Astrocyte of the spinal cord (primary cell): Measurements from ENCODE around the gene CEP68.

Source experiments
- DNase-seq: peaks from one replicate; pipeline ENCODE4 v3.0.0; 2011; ENCODE audit warnings: low read depth, low spot score
- H3K4me3 ChIP-seq: 2 replicates; pipeline ENCODE4 v1.5.1; 2011; ENCODE audit warnings: low read depth, mild to moderate bottlenecking, low read length, moderate library complexity
- in situ Hi-C: cut with HindIII; loops from 2 replicates; pipeline ENCODE4 v1.10.0; 2017; ENCODE audit warnings: low sequenced_read_pairs
- TF ChIP-seq, protein P1 (sequence below): IDR thresholded peaks from 2 replicates; pipeline ENCODE4 v1.5.1; 2012; ENCODE audit warnings: low read depth, mild to moderate bottlenecking, low read length, inconsistent platforms

CEP68 gene

DNA sequence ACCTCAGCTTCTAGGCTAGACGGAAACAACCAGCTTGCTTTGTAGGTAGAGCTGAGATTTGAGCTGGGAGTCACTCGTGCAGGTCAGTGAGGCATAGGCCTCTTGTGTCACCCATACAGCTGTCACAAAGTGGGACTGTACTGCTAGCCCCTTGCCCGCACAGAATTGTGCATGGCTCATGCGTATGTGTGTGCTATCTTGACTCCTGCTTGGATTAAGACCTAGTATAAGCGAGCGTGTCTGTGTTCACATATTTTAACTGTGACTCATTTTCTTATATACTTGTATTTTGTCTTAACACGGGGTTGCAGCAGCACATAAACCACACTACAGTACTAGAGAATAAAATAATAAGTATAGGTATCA, 20.1 kb downstream of the CEP68 start:
- in situ Hi-C loops, result no loop called here
- TF ChIP-seq, protein P1, sequence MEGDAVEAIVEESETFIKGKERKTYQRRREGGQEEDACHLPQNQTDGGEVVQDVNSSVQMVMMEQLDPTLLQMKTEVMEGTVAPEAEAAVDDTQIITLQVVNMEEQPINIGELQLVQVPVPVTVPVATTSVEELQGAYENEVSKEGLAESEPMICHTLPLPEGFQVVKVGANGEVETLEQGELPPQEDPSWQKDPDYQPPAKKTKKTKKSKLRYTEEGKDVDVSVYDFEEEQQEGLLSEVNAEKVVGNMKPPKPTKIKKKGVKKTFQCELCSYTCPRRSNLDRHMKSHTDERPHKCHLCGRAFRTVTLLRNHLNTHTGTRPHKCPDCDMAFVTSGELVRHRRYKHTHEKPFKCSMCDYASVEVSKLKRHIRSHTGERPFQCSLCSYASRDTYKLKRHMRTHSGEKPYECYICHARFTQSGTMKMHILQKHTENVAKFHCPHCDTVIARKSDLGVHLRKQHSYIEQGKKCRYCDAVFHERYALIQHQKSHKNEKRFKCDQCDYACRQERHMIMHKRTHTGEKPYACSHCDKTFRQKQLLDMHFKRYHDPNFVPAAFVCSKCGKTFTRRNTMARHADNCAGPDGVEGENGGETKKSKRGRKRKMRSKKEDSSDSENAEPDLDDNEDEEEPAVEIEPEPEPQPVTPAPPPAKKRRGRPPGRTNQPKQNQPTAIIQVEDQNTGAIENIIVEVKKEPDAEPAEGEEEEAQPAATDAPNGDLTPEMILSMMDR, result no peak
- H3K4me3 ChIP-seq, result no peak overlapping the region
- DNase-seq, result peak; percentile 77

DNA sequence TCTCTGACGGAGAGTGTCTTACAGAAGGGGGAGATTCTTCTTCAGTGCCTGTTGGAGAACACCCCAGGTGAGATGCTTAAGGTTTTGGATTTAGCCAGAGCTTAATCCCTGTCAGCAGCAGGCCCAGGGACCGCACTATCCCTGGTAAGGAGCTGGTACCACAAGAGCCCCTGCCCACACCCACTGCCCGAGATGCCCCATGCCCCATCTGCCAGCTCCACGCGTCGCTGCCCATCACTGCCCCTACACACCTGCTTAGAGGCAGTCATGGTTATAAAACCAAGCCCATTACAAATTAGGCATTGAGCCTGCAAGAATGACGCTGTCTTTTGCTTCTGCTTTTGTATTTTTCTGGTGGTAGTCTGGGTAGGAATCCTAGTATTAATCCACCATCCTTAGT, 21.7 kb downstream of the CEP68 start:
- in situ Hi-C loops, result no loop called here
- DNase-seq, result no peak
- TF ChIP-seq, protein P1, result no peak
- H3K4me3 ChIP-seq, result no peak overlapping the region

DNA sequence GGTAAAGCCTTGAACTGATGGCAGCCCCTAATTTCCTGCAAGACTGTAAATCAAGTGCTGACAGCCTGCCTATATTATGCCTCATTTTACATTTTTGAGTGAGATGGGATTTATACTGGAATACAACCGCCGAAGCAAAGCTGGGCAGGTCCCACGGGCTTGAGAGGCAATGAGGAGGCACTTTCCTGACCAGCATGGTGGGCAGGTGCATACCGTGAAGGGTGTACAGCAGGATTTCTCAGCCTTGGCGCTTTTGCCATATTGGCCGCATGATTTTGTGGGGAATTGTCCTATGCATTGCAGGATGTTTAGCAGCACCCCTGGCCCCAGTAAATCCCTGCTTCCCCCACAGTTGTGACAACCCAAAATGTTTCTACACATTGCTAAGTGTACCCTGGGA, 22.8 kb downstream of the CEP68 start:
- no peak for DNase-seq
- no peak overlapping the region for H3K4me3 ChIP-seq
- in situ Hi-C loops, result no loop called here
- TF ChIP-seq, protein P1, result no peak

DNA sequence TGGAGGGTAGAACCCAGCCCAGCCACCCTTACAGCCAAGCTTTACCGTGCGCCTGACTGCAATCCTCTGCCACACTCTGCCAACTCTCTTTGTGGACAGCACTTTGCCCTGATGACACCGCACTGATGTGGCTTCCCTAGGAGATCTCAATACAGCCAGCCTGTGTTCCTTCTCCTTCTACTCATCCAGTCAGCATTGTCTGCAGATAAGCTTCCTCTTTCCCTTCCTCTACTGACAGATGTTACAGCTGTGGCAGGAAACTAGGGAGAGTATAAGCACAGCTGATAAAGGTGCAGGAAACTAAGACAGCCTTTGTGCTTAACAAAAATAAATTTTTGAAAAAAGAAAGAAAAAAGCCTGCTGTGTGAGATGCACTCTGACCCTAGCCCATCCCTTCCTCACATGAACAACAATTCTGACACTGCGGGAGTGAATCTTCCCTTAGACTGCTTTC, 25.0 kb downstream of the CEP68 start:
- no peak for DNase-seq
- H3K4me3 ChIP-seq, result no peak overlapping the region
- in situ Hi-C loops, result no loop called here
- TF ChIP-seq, protein P1, result no peak

DNA sequence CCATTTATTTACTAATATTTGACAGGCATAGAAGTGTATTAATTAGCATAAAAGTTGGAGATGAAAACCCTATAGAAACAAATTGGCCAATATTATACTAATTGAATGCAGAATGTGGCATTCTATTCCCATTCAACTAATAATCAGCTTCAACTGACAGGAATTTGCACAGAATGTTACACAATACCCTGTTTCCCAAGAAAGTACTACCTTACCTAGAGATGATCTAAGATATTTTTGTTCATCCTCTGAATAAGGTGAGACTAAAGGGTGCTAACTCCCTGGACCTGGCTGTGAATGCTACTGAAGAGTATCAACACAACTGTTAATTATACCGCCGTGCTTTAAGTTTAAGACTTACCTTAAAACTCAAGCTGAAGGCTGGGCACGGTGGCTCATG, 28.9 kb downstream of the CEP68 start:
- DNase-seq, result no peak
- TF ChIP-seq, protein P1, result no peak
- in situ Hi-C loops, result no loop called here
- H3K4me3 ChIP-seq, result no peak overlapping the region

DNA sequence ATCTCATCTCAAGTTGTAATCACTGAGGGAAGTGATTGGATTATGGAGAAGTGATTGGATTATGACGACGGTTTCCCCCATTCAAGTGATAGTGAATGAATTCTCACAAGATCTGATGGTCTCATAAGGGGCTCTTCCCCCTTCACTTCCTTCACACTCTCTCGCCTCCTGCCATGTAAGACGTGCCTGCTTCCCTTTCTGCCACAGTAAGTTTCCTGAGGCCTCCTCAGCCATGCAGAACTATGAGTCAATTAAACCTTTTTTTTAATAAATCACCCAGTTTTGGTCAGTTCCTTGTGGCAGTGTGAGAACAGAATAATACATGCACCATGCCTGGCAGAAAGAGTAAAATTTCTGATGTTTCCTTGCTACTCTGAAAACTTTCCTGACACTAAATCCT, 36.6 kb downstream of the CEP68 start:
- in situ Hi-C loops, result no loop called here
- TF ChIP-seq, protein P1, result no peak
- H3K4me3 ChIP-seq, result no peak overlapping the region
- DNase-seq, result no peak

DNA sequence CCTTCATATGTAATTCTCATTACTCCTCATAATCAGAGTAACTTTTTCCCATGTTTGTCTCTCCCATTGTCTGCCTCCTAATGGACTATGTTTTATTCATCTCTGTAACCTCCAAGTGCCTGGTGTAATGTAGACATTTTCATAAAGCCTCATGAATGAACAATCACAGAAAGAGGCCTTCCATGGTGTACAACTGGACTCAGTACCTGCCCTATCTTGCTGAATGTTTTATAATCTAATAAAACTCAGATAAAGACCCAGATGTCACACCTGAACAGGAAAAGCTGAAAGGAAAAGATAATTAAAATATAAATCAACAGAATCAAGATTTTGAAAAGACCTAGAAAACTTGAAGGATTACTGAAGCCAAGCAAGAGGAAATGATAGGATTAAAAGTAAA, 37.0 kb downstream of the CEP68 start:
- H3K4me3 ChIP-seq, result no peak overlapping the region
- no peak for DNase-seq
- TF ChIP-seq, protein P1, result no peak
- in situ Hi-C loops, result no loop called here
